GM18867 (cell line): Measurements from ENCODE around the gene GSE1.

ENCODE experiments used
- ATAC-seq: cut with Tn5 transposase; IDR thresholded peaks from one replicate; pipeline ENCODE4 v1.9.1; 2021; ENCODE audit warnings: mild to moderate bottlenecking, moderate library complexity; ENCODE audit not compliant: unreplicated experiment

The GSE1 gene

GRCh38 chr16:85605051-85605911 is 7.8 kb upstream of the GSE1 start:
- no peak for ATAC-seq

GRCh38 chr16:85605912-85606841 is 6.9 kb upstream of the GSE1 start:
- ATAC-seq, result no peak

- no peak for ATAC-seq
Measured at GRCh38 chr16:85606904-85607303, 6.2 kb upstream of the GSE1 start.

GRCh38 chr16:85607321-85607765 is 5.8 kb upstream of the GSE1 start:
- ATAC-seq, result no peak

- ATAC-seq, result no peak
Measured at GRCh38 chr16:85607796-85608514, 5.2 kb upstream of the GSE1 start.

- no peak for ATAC-seq
Measured at GRCh38 chr16:85608515-85608885, 4.6 kb upstream of the GSE1 start.

GRCh38 chr16:85608887-85609286 is 4.2 kb upstream of the GSE1 start:
- no peak for ATAC-seq

GRCh38 chr16:85609539-85609938 is 3.6 kb upstream of the GSE1 start:
- no peak for ATAC-seq

GRCh38 chr16:85610059-85610445 is 3.1 kb upstream of the GSE1 start:
- ATAC-seq, result no peak

- peak; percentile 35 for ATAC-seq
Measured at GRCh38 chr16:85610446-85611193, 2.5 kb upstream of the GSE1 start.

GRCh38 chr16:85611194-85611443 is 2.0 kb upstream of the GSE1 start:
- ATAC-seq, result no peak

GRCh38 chr16:85611444-85612190 is 1.5 kb upstream of the GSE1 start:
- ATAC-seq, result no peak

GRCh38 chr16:85612191-85612800 is 826 bp upstream of the GSE1 start:
- ATAC-seq, result no peak

- ATAC-seq, result no peak
Measured at GRCh38 chr16:85613604-85614337, 649 bp downstream of the GSE1 start.

GRCh38 chr16:85614338-85615013 is 1.4 kb downstream of the GSE1 start:
- no peak for ATAC-seq

GRCh38 chr16:85615014-85615851 is 2.1 kb downstream of the GSE1 start:
- no peak for ATAC-seq

GRCh38 chr16:85615852-85616606 is 2.9 kb downstream of the GSE1 start:
- ATAC-seq, result peak; percentile 30
